Fibroblast of villous mesenchyme (primary cell): ENCODE data around the gene UQCR10. TPM values are rescaled to one million over a fixed set of nuclear protein-coding genes. Genes with fewer than 3 reads are reported as not detected.

Source experiments
- DNase-seq: peaks from one replicate; pipeline ENCODE4 v3.0.0-alpha.2; 2010; ENCODE audit warnings: low read depth
- H3K4me3 ChIP-seq: 2 replicates; pipeline ENCODE4 v1.5.1; 2011; ENCODE audit warnings: low read depth, mild to moderate bottlenecking, low read length
- CTCF ChIP-seq: IDR thresholded peaks from 2 replicates; pipeline ENCODE4 v1.5.1; 2012; ENCODE audit warnings: low read depth, mild to moderate bottlenecking, low read length; ENCODE audit not compliant: insufficient read depth
- total RNA-seq: library from RNA; depleted of rRNA; stranded (reverse); fragments of >200 nt; gene quantifications from 2 replicates; pipeline ENCODE4 v1.2.3, GENCODE V29; 2012

Gene UQCR10
- total RNA-seq, 1 donor, result 59.6 TPM

- no peak overlapping the region for H3K4me3 ChIP-seq
- no peak for TF ChIP-seq CTCF
- no peak for DNase-seq
Measured at GRCh38 chr22:29762263-29762662, 4.9 kb upstream of the UQCR10 start.

GRCh38 chr22:29765905-29766631 lies 1.1 kb upstream of the UQCR10 start:
- DNase-seq, result no peak
- TF ChIP-seq CTCF, result no peak
- peak overlapping the region; percentile 100 for H3K4me3 ChIP-seq

- DNase-seq, result peak; percentile 97
Measured at GRCh38 chr22:29766632-29767170, 468 bp upstream of the UQCR10 start, which contains the start of gene ZMAT5. TSS of gene ZMAT5 (minus strand) at chr22:29767007. CDS start at chr22:29748544, 18,463 bp downstream.

GRCh38 chr22:29768052-29768693 lies 1.0 kb downstream of the UQCR10 start:
- H3K4me3 ChIP-seq, result peak overlapping the region; percentile 100
- DNase-seq, result no peak
- TF ChIP-seq CTCF, result no peak

More at GRCh38 chr22:29766632-29767170, 468 bp upstream of the UQCR10 start, which contains the start of gene ZMAT5:
- peak within 1 kb of the TSS; percentile 100 for H3K4me3 ChIP-seq
- TF ChIP-seq CTCF, result no peak

GRCh38 chr22:29769723-29770321 lies 2.7 kb downstream of the UQCR10 start:
- DNase-seq, result no peak
- no peak overlapping the region for H3K4me3 ChIP-seq
- TF ChIP-seq CTCF, result no peak

- TF ChIP-seq CTCF, result peak; percentile 63
- DNase-seq, result peak; percentile 50
- H3K4me3 ChIP-seq, result no peak overlapping the region
Measured at GRCh38 chr22:29772170-29772641, 5.0 kb downstream of the UQCR10 start.
